Measurements from ENCODE around the gene UNC5A. TPM values are rescaled to one million over a fixed set of nuclear protein-coding genes. Genes with fewer than 3 reads are reported as not detected.

Gene UNC5A
- total RNA-seq, 2 donors from 2014 or later: 0.89 to 1.4 TPM

GRCh38 chr5:176895831-176896230, 85.5 kb downstream of the UNC5A start:
- TF ChIP-seq, protein P1, sequence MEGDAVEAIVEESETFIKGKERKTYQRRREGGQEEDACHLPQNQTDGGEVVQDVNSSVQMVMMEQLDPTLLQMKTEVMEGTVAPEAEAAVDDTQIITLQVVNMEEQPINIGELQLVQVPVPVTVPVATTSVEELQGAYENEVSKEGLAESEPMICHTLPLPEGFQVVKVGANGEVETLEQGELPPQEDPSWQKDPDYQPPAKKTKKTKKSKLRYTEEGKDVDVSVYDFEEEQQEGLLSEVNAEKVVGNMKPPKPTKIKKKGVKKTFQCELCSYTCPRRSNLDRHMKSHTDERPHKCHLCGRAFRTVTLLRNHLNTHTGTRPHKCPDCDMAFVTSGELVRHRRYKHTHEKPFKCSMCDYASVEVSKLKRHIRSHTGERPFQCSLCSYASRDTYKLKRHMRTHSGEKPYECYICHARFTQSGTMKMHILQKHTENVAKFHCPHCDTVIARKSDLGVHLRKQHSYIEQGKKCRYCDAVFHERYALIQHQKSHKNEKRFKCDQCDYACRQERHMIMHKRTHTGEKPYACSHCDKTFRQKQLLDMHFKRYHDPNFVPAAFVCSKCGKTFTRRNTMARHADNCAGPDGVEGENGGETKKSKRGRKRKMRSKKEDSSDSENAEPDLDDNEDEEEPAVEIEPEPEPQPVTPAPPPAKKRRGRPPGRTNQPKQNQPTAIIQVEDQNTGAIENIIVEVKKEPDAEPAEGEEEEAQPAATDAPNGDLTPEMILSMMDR (conservative IDR thresholded peaks at IDR 0.05): no peak
- Mint-ChIP-seq H3K36me3 (ENCODE audit: low read depth) (no peaks in the 10 kb centered on the region), H3K27me3 (ENCODE audit: insufficient read depth) (no peaks in the 10 kb centered on the region), H3K4me1 (peaks cover 4% of the 10 kb centered on the region), H3K27ac (no peak overlapping the region), H3K9me3 (no peaks in the 10 kb centered on the region), H3K4me3 (no peak overlapping the region)
- WGBS, 2 experiments (ENCODE audit: insufficient coverage in 1 of 2, insufficient read length in 1 of 2): 96 to 100% methylated on average over 3 to 4 of the region's 4 CpGs
- no peak overlapping the region for H3K27ac ChIP-seq (ENCODE audit: low read depth, low read length)
- no peak for DNase-seq
- no peaks in the 10 kb centered on the region for H3K9me3 ChIP-seq (ENCODE audit: control insufficient read depth, low read length)
- H3K4me3 ChIP-seq (ENCODE audit: low read length): no peak overlapping the region
- H3K9ac ChIP-seq (ENCODE audit: extremely low read depth, low read length, poor library complexity, severe bottlenecking): no peak overlapping the region
- no peaks in the 10 kb centered on the region for H3K27me3 ChIP-seq (ENCODE audit: control insufficient read depth, insufficient read depth, low read length, poor library complexity, severe bottlenecking)
- no peaks in the 10 kb centered on the region for H3K4me1 ChIP-seq (ENCODE audit: control insufficient read depth, insufficient read depth, low read length)
- H3K36me3 ChIP-seq (ENCODE audit: control insufficient read depth, insufficient read depth, low read length): no peaks in the 10 kb centered on the region

GRCh38 chr5:176897263-176897662, 86.9 kb downstream of the UNC5A start:
- Mint-ChIP-seq H3K9me3 (no peaks in the 10 kb centered on the region), H3K27ac (no peak overlapping the region), H3K36me3 (ENCODE audit: low read depth) (peaks cover 7% of the 10 kb centered on the region), H3K4me3 (no peak overlapping the region), H3K4me1 (peaks cover 4% of the 10 kb centered on the region), H3K27me3 (ENCODE audit: insufficient read depth) (no peaks in the 10 kb centered on the region)
- Histone ChIP-seq H3K4me1 (ENCODE audit: control insufficient read depth, insufficient read depth, low read length) (no peaks in the 10 kb centered on the region), H3K27ac (ENCODE audit: low read depth, low read length) (no peak overlapping the region), H3K4me3 (ENCODE audit: low read length) (no peak overlapping the region), H3K27me3 (ENCODE audit: control insufficient read depth, insufficient read depth, low read length, poor library complexity, severe bottlenecking) (no peaks in the 10 kb centered on the region), H3K36me3 (ENCODE audit: control insufficient read depth, insufficient read depth, low read length) (peaks cover 5% of the 10 kb centered on the region), H3K9ac (ENCODE audit: extremely low read depth, low read length, poor library complexity, severe bottlenecking) (no peak overlapping the region), H3K9me3 (ENCODE audit: control insufficient read depth, low read length) (no peaks in the 10 kb centered on the region)
- TF ChIP-seq, protein P1 (conservative IDR thresholded peaks at IDR 0.05): no peak
- WGBS, 2 experiments (ENCODE audit: insufficient coverage in 1 of 2, insufficient read length in 1 of 2): 76 to 79% methylated on average over 3 of the region's 3 CpGs
- no peak for DNase-seq

DNA sequence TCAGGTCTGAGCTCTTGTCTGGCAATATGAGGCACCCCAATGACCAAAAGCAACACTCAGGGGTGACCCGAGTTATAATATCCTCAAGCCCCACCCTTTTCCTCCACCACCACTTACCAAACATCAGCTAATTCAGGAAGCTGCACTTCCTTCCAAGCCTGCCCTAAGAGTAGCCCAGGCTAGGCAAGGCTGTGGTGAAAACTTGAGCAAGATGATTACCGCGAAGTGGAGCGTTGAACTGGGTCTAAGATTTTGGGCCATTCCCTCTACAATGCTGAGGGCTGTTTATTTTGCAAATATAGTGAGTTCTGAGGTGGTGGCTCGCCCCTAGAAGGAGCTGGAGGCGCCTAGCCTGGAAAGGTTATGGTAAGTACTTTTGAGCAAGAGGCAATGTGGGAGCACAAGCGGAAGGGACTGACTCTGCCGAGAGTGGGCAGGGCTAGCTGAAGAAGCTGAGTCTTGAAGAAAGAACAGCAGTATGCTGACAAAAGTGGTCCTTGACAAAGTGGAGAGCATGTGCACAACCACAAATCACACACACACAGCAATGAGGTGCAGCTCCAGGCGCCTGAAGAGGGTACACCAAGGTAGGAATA, 89.0 kb downstream of the UNC5A start, which contains the start of gene HK3:
HK3 (minus strand) TSS at position 51 of the 596 bp plus-strand sequence. CDS start 3,187 bp downstream, outside the sequence.
- Histone ChIP-seq H3K4me1 (ENCODE audit: control insufficient read depth, insufficient read depth, low read length) (peaks cover 3% of the 10 kb centered on the region), H3K9me3 (ENCODE audit: control insufficient read depth, low read length) (no peaks in the 10 kb centered on the region), H3K36me3 (ENCODE audit: control insufficient read depth, insufficient read depth, low read length) (peaks cover 27% of the 10 kb centered on the region), H3K27me3 (ENCODE audit: control insufficient read depth, insufficient read depth, low read length, poor library complexity, severe bottlenecking) (no peaks in the 10 kb centered on the region), H3K27ac (ENCODE audit: low read depth, low read length) (no peak within 1 kb of the TSS), H3K4me3 (ENCODE audit: low read length) (no peak within 1 kb of the TSS), H3K9ac (ENCODE audit: extremely low read depth, low read length, poor library complexity, severe bottlenecking) (no peak within 1 kb of the TSS)
- peak; percentile 47 for DNase-seq
- Mint-ChIP-seq H3K4me1 (peaks cover 19% of the 10 kb centered on the region), H3K36me3 (ENCODE audit: low read depth) (peaks cover 14% of the 10 kb centered on the region), H3K4me3 (no peak within 1 kb of the TSS), H3K27ac (no peak within 1 kb of the TSS), H3K9me3 (no peaks in the 10 kb centered on the region), H3K27me3 (ENCODE audit: insufficient read depth) (no peaks in the 10 kb centered on the region)
- 87 to 93% methylated on average over 6 to 9 of the region's 9 CpGs for WGBS, 2 experiments (ENCODE audit: insufficient coverage in 1 of 2, insufficient read length in 1 of 2)
- TF ChIP-seq, protein P1 (conservative IDR thresholded peaks at IDR 0.05): no peak

Measured in endodermal cell (in vitro differentiated cells).